Measurements from ENCODE around the gene FBXO46. TPM values are rescaled to one million over a fixed set of nuclear protein-coding genes. Genes with fewer than 3 reads are reported as not detected.
A peak's percentile ranks its signal among the peaks of the same experiment; 100 is the strongest.

FBXO46 gene
- polyA plus RNA-seq (ENCODE audit: insufficient read length in 3 of 3), result 10 to 100 TPM; 17.1 to 24.0 (median 18.6) TPM
- long read RNA-seq, donor 1, partial matches to known transcripts, result 0 of 3 reads
- long read RNA-seq, donor 1, other reads (novel, unspliced or antisense), result 0 of 3 reads
- long read RNA-seq, donor 2, partial matches to known transcripts, result 0 of 2 reads
- long read RNA-seq, donor 2, other reads (novel, unspliced or antisense), result 0 of 2 reads
- long read RNA-seq, donor 3, partial matches to known transcripts, result 0 of 3 reads
- long read RNA-seq, donor 3, other reads (novel, unspliced or antisense), result 0 of 3 reads
- long read RNA-seq, donor 4, partial matches to known transcripts, result 0 of 2 reads
- long read RNA-seq, donor 4, other reads (novel, unspliced or antisense), result 0 of 2 reads
- long read RNA-seq, donor 5, result 0 reads
- long read RNA-seq, donor 6, partial matches to known transcripts, result 0 of 1 reads
- long read RNA-seq, donor 6, other reads (novel, unspliced or antisense), result 0 of 1 reads
- long read RNA-seq, donor 7, transcript FBXO46-201 (2 exons, 3,001 nt), result major isoform, 7 of 8 reads
- long read RNA-seq, donor 7, partial matches to known transcripts, result 0 of 8 reads
- long read RNA-seq, donor 7, other reads (novel, unspliced or antisense), result 0 of 8 reads
- long read RNA-seq, donor 8, partial matches to known transcripts, result 0 of 2 reads
- long read RNA-seq, donor 8, other reads (novel, unspliced or antisense), result 0 of 2 reads
- long read RNA-seq, donor 9, partial matches to known transcripts, result 0 of 4 reads
- long read RNA-seq, donor 9, other reads (novel, unspliced or antisense), result 0 of 4 reads
- long read RNA-seq, donor 10, partial matches to known transcripts, result 0 of 2 reads
- long read RNA-seq, donor 10, other reads (novel, unspliced or antisense), result 0 of 2 reads
- long read RNA-seq, donor 11, partial matches to known transcripts, result 15 of 17 reads
- long read RNA-seq, donor 11, other reads (novel, unspliced or antisense), result 0 of 17 reads
- long read RNA-seq, donor 12, partial matches to known transcripts, result 0 of 4 reads
- long read RNA-seq, donor 12, other reads (novel, unspliced or antisense), result 0 of 4 reads
- long read RNA-seq, donor 13, partial matches to known transcripts, result 0 of 1 reads
- long read RNA-seq, donor 13, other reads (novel, unspliced or antisense), result 0 of 1 reads
- long read RNA-seq, donor 14, result 0 reads
- long read RNA-seq, donor 15, partial matches to known transcripts, result 0 of 4 reads
- long read RNA-seq, donor 15, other reads (novel, unspliced or antisense), result 0 of 4 reads
- long read RNA-seq, donor 16, transcript FBXO46-201 (2 exons, 3,001 nt), result major isoform, 5 of 5 reads
- long read RNA-seq, donor 16, partial matches to known transcripts, result 0 of 5 reads
- long read RNA-seq, donor 16, other reads (novel, unspliced or antisense), result 0 of 5 reads

- peak; percentile 99 for DNase-seq
Measured at GRCh38 chr19:45730368-45731288, at the start of gene FBXO46. Gene FBXO46, minus strand, starts transcription at chr19:45730896. Its CDS starts 17,401 bp downstream, at chr19:45713495.

GRCh38 chr19:45780146-45780447, 49.4 kb upstream of the FBXO46 start:
- DNase-seq, result no peak

GRCh38 chr19:45779231-45780145, 48.8 kb upstream of the FBXO46 start:
- peak; percentile 70 for DNase-seq

GRCh38 chr19:45778010-45778661, 47.4 kb upstream of the FBXO46 start:
- no peak for DNase-seq

GRCh38 chr19:45777395-45777961, 46.8 kb upstream of the FBXO46 start:
- no peak for DNase-seq

GRCh38 chr19:45774765-45775164, 44.1 kb upstream of the FBXO46 start:
- DNase-seq, result no peak

GRCh38 chr19:45773384-45773783, 42.7 kb upstream of the FBXO46 start:
- DNase-seq, result no peak

- no peak for DNase-seq
Measured at GRCh38 chr19:45772912-45773311, 42.2 kb upstream of the FBXO46 start.

GRCh38 chr19:45772130-45772840, 41.6 kb upstream of the FBXO46 start:
- no peak for DNase-seq

GRCh38 chr19:45771311-45771933, 40.7 kb upstream of the FBXO46 start:
- no peak for DNase-seq

GRCh38 chr19:45770192-45771101, 39.8 kb upstream of the FBXO46 start:
- peak; percentile 98 for DNase-seq

- no peak for DNase-seq
Measured at GRCh38 chr19:45769821-45770191, 39.1 kb upstream of the FBXO46 start.

GRCh38 chr19:45768984-45769782, 38.5 kb upstream of the FBXO46 start, which contains the start of gene SIX5:
Gene SIX5, minus strand, starts transcription at chr19:45769252. Its CDS starts 408 bp downstream, at chr19:45768844.
- DNase-seq, result peak; percentile 98

- DNase-seq, result no peak
Measured at GRCh38 chr19:45768655-45768983, 37.9 kb upstream of the FBXO46 start.

- DNase-seq, result peak; percentile 65
Measured at GRCh38 chr19:45767881-45768654, 37.4 kb upstream of the FBXO46 start.
